Mammary epithelial cell (primary cell): ENCODE results near the gene GDPD5.

Experiments
- EZH2 ChIP-seq: IDR thresholded peaks from 2 replicates; pipeline ENCODE4 v1.6.1; 2012; ENCODE audit warnings: low read length, inconsistent platforms, borderline replicate concordance
- TF ChIP-seq, protein P1 (sequence below), 2 donors: IDR thresholded peaks in 1 of 2; conservative IDR thresholded peaks in 1 of 2; 2 replicates each; pipeline ENCODE4 v1.5.1; 2011 to 2012; ENCODE audit warnings: inconsistent platforms in 2 of 2, low read length in 2 of 2, mild to moderate bottlenecking in 2 of 2, control low read depth in 1 of 2, low read depth in 1 of 2; ENCODE audit not compliant: insufficient read depth in 1 of 2; ENCODE audit errors: extremely low read depth in 1 of 2

DNA sequence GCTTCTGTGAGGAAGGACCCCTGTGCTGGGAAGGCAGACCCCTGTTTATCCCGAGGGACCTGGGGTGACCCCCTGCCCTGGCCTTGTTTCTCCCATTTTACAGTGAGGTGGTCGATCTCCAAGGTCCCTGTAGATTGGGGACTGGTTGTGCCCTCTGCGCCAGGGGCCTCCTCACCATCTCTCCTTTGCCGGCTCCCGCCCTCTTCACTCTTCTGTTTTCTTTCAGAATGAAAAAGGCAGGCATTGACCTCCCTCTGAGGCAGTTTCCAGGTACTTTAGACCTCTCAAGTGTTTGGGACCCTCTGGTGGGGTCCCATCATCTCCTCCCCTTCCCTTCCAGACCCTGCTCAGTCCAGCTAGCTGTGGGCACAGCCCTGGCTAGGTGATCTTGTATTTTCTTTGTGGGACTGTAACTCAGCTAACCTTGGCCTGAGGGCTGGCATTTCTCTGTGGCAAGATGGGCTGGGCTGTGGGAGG is 37.8 kb upstream of the GDPD5 start:
- TF ChIP-seq, protein P1, sequence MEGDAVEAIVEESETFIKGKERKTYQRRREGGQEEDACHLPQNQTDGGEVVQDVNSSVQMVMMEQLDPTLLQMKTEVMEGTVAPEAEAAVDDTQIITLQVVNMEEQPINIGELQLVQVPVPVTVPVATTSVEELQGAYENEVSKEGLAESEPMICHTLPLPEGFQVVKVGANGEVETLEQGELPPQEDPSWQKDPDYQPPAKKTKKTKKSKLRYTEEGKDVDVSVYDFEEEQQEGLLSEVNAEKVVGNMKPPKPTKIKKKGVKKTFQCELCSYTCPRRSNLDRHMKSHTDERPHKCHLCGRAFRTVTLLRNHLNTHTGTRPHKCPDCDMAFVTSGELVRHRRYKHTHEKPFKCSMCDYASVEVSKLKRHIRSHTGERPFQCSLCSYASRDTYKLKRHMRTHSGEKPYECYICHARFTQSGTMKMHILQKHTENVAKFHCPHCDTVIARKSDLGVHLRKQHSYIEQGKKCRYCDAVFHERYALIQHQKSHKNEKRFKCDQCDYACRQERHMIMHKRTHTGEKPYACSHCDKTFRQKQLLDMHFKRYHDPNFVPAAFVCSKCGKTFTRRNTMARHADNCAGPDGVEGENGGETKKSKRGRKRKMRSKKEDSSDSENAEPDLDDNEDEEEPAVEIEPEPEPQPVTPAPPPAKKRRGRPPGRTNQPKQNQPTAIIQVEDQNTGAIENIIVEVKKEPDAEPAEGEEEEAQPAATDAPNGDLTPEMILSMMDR (conservative IDR thresholded peaks at IDR 0.05 in 1 of 2, IDR thresholded peaks at IDR 0.05 in 1 of 2; ENCODE audit: extremely low read depth in 1 of 2, insufficient read depth in 1 of 2, low read depth in 1 of 2, low read length in 2 of 2): no peak
- TF ChIP-seq EZH2: no peak
